HG02623 (cell line): ENCODE results near the gene DNAJC11.
"Not testable (repeated sequence)": the region's sequence is repeated elsewhere in the genome, so short reads cannot be mapped to it uniquely, and the experiment has no call there.

Source experiments
- ATAC-seq: cut with Tn5 transposase; IDR thresholded peaks from one replicate; pipeline ENCODE4 v1.9.1; 2021; ENCODE audit warnings: moderate library complexity; ENCODE audit not compliant: unreplicated experiment

DNAJC11 gene

GRCh38 chr1:6701437-6702153 lies at the start of gene DNAJC11:
DNAJC11 (minus strand) TSS chr1:6701816; CDS start chr1:6701800, 16 bp downstream.
- peak; percentile 92 for ATAC-seq

GRCh38 chr1:6750490-6750889 lies 48.9 kb upstream of the DNAJC11 start:
- ATAC-seq = no peak

GRCh38 chr1:6747674-6748073 lies 46.1 kb upstream of the DNAJC11 start:
- no peak for ATAC-seq

- ATAC-seq = no peak
Observed at GRCh38 chr1:6745073-6745472, 43.5 kb upstream of the DNAJC11 start.

GRCh38 chr1:6743189-6744101 lies 41.8 kb upstream of the DNAJC11 start:
- ATAC-seq = no peak

- not testable (repeated sequence) for ATAC-seq
Observed at GRCh38 chr1:6742676-6743188, 41.1 kb upstream of the DNAJC11 start.

GRCh38 chr1:6738987-6739676 lies 37.5 kb upstream of the DNAJC11 start:
- no peak for ATAC-seq

GRCh38 chr1:6732942-6733341 lies 31.3 kb upstream of the DNAJC11 start:
- no peak for ATAC-seq

- ATAC-seq = no peak
Observed at GRCh38 chr1:6731905-6732304, 30.3 kb upstream of the DNAJC11 start.

- no peak for ATAC-seq
Observed at GRCh38 chr1:6730880-6731279, 29.3 kb upstream of the DNAJC11 start.

GRCh38 chr1:6730473-6730872 lies 28.9 kb upstream of the DNAJC11 start:
- ATAC-seq = no peak

GRCh38 chr1:6727535-6727934 lies 25.9 kb upstream of the DNAJC11 start:
- ATAC-seq = no peak

GRCh38 chr1:6726253-6726652 lies 24.6 kb upstream of the DNAJC11 start:
- ATAC-seq = no peak

- no peak for ATAC-seq
Observed at GRCh38 chr1:6724517-6725141, 23.0 kb upstream of the DNAJC11 start.

- no peak for ATAC-seq
Observed at GRCh38 chr1:6723621-6724428, 22.2 kb upstream of the DNAJC11 start.

GRCh38 chr1:6711174-6711573 lies 9.6 kb upstream of the DNAJC11 start:
- ATAC-seq = no peak

GRCh38 chr1:6704746-6705145 lies 3.1 kb upstream of the DNAJC11 start:
- ATAC-seq = no peak

GRCh38 chr1:6703016-6703415 lies 1.4 kb upstream of the DNAJC11 start:
- ATAC-seq = no peak

- no peak for ATAC-seq
Observed at GRCh38 chr1:6700853-6701436, 671 bp downstream of the DNAJC11 start.

GRCh38 chr1:6699915-6700314 lies 1.7 kb downstream of the DNAJC11 start:
- ATAC-seq = not testable (repeated sequence)
